Measurements from ENCODE around the gene CEMIP2.
A peak's percentile ranks its signal among the peaks of the same experiment; 100 is the strongest.
"Not testable (repeated sequence)": the region's sequence is repeated elsewhere in the genome, so short reads cannot be mapped to it uniquely, and the experiment has no call there.

Gene CEMIP2

GRCh38 chr9:71680189-71680980 is 87.9 kb downstream of the CEMIP2 start:
- no peak for DNase-seq (ENCODE audit: low spot score)

DNA sequence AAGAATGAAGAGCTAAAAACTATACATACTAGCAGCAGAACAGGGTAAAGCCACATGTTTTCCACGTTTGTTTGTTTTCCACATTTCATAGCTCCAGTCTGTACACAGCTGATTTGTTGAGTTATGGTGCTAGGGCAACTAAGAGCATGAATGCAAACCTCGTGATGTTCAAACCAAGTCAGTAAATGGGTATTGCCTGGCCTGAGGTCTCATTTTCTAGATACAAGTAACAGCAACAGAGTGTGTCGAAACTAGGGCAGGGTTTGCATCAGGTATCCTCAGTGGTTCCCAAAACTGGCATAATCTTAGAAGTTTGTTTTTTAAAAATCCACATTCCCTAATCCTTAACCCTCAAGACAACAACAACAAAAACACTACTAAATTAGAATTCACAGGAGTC is 89.3 kb downstream of the CEMIP2 start:
- no peak for DNase-seq (ENCODE audit: low spot score)

- no peak for DNase-seq (ENCODE audit: low spot score)
Measured at GRCh38 chr9:71677209-71677608, 91.1 kb downstream of the CEMIP2 start.

DNA sequence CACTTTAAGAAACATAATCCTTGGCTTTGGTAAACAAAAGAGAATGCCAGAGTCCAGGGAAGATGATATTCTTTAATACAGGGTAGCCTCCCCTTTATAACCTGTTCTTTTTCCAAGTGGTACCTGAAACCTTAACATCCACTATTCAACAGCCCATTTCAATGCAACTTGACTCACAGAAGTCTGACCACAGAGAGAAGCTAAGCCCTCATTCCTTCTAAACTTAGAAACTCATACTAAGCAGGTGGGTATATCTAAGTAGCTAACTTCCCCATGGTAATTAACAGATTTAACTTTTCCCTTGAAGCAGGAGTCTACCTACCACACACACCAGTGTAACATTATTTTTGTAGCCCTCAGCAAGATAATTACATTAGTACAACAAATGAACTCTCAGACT is 91.9 kb downstream of the CEMIP2 start:
- no peak for DNase-seq (ENCODE audit: low spot score)

DNA sequence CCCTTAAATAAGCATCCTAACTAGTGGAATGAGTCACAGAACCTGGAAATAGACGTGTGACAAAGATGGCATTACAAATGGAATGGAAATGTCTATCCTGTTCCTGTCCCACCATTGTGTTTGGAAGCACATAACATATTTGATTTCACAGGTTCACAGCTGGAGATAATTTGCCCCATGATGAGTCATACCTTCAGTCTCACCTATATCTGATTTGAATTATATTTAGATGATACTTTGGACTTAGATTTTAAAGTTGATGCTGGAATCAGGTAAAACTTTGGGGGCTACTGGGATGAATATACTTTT is 92.5 kb downstream of the CEMIP2 start:
- no peak for DNase-seq (ENCODE audit: low spot score)

GRCh38 chr9:71675105-71675856 is 93.0 kb downstream of the CEMIP2 start:
- DNase-seq (ENCODE audit: low spot score) = no peak

DNA sequence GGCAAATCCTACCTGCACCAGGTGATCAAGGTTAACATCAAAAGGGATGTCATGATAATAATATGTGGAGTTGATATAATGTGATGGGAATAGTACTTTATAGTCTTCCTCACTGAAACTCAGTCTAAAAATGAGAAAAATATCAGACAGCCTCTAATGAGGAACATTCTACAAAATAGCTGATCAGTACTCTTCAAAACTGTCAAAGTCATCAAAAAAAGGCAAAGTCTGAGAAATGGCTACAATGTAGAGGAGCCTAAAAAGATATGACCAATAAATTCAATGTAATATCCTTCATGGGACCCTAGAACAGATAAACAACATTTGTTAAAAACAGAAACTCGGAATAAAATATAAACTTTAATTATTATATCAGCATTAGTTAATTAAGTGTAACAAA is 95.7 kb downstream of the CEMIP2 start:
- DNase-seq (ENCODE audit: low spot score) = no peak

DNA sequence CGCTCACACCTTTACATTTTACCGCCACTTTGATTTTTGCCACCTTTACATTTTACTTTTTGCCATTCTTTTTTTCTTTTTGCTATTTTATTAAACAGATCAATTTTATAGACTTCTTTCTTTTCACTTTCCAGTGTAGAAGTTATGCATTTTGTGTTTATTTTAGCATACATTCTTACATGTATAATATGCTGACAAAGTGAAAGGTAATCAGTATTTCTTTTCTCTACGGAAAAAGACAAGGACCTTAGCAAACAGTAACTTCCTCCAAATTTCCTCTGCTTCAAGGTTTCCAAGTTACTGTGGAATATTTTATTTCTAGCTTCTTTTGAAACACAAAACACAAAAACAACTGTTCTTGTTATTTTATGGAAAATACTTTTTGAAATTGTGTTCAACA is 97.0 kb downstream of the CEMIP2 start:
- DNase-seq (ENCODE audit: low spot score) = no peak

DNA sequence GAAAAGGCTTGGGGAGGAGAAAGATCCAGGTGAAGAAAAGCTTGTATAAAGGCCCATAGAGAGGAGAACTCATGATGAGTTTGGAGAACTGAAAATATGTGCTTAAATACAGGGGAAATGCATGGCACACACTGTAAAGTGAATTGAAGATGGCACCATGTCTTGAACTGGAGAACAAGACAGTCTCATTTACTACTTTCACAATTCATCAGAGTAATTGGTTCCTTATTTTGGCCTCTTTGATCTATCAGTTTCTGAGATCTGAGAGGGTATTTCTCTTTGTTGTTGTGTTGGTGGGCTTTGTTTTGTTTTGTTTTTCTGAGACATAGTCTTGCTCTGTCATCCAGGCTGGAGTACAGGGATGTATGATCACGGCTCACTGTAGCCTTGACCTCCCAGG is 98.2 kb downstream of the CEMIP2 start:
- DNase-seq (ENCODE audit: low spot score) = no peak

GRCh38 chr9:71669284-71669995 is 98.9 kb downstream of the CEMIP2 start:
- DNase-seq (ENCODE audit: low spot score) = no peak

DNA sequence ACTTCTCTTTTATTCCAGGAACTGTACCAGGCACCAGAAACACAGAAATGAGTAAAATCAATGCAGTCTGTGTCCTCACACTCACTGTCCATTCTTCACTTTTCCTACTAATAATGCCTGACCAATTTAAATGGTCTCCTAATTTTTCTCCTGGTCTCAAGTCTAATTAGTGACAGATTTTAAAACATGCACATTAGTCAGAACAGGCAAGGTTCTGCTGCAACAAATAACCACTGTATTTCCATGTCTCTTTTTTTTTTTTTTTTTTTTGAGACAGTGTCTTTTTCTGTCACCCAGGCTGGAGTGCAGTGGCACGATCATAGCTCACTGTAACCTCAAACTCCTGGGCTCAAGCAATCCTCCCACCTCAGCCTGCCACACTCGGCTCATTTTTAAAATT is 99.6 kb downstream of the CEMIP2 start:
- DNase-seq (ENCODE audit: low spot score) = no peak

DNA sequence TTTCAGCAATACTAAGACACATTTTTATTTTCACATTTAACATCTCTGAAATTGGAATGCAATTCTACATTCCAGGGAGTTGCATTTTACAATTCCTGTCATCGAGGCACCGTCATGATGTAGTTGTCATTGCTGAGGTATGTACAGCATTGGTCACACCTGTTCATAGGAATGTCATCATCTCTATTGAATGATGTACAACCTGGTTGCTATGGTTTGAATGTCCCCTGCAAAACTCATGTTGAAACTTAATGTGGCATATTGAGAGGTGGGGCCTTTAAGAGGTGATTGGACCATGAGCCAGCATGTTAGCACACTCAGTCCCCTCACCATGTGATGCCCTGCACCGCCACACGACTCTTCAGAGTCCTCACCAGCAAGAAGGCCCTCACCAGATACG is 103.1 kb downstream of the CEMIP2 start:
- no peak for DNase-seq (ENCODE audit: low spot score)

DNA sequence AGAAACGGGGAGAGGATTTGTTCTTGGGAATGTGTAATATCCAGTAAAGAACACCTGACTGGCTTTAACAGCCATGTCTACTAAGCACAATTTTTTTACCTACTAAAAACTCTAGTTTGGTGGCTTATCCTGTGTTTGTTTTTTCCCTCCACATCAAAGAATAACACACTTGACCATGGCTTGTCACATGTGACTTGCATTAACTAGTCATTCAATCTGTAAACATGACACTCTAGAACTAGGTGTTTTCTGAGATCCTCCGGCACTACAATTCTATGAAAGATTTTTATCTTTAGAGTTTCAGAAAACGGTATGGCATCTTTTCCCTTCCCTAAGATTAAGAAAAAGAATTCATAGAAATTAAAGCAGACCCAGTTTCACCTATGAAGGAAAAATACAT is 103.7 kb downstream of the CEMIP2 start:
- DNase-seq (ENCODE audit: low spot score) = no peak

DNA sequence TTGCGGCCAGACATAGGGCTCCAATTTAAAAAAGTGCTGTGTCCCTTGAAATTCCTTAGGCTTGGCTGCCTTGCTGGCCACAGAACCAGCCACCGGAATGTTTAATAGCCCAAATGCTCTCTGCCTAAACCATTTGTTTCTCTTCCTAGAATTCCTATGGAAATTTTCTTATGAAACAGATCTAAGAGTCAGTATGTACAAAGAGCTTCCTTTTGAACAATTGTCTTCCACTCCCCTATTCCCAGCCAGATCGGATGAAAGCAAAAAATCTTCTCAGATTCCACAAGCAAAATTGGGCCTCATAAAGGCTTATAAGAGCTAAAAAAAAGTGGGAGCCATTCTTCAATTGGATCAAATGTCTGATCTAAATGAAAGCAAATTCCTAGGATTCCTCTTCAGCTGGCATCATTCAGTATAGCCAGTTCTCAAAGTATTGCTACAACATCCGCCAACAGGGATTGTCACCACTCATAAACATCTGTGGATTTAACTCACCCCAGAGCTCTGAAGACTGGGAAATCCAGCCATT is 104.3 kb downstream of the CEMIP2 start:
- DNase-seq (ENCODE audit: low spot score) = peak; percentile 15

DNA sequence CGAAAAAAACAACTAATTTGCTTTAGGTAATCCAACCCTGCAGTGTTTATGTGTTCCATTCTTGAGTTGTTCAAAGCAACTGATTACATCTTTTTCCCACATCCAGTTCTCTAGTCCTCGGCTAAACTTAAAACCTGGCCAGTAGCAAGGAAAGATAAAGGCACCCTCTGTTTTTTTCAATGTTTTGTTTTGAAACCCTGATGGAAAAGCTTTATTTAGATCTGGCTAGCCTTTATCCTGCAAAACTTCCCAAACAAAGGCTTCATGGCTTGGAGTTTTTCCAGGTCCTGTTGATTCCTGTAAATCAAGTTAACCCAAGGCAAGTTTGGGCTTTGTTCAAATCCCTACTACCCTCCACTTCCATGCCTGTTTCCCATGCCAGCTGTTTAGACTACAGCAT is 105.1 kb downstream of the CEMIP2 start:
- DNase-seq (ENCODE audit: low spot score) = peak; percentile 29

DNA sequence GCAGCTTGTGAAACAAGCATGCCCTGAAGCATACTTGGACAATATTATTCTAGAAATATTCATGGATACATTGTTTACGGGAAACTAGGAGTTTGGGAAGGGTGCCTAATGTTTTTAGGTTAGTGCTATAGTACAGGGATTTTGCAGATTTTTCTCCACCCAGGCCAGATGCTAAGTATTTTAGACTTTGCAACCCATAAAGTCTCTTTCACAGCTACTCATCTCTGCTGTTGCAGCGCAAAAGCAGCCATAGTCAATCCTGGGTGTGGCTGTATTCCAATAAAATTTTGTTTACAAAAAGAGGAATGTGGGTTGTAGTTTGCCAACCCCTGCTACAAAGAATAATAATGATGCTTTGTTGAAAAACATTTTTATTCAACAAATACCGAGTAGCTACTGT is 106.2 kb downstream of the CEMIP2 start:
- DNase-seq (ENCODE audit: low spot score) = no peak

- not testable (repeated sequence) for DNase-seq (ENCODE audit: low spot score)
Measured at GRCh38 chr9:71657276-71657675, 111.0 kb downstream of the CEMIP2 start.

GRCh38 chr9:71656496-71656895 is 111.8 kb downstream of the CEMIP2 start:
- DNase-seq (ENCODE audit: low spot score) = no peak

DNA sequence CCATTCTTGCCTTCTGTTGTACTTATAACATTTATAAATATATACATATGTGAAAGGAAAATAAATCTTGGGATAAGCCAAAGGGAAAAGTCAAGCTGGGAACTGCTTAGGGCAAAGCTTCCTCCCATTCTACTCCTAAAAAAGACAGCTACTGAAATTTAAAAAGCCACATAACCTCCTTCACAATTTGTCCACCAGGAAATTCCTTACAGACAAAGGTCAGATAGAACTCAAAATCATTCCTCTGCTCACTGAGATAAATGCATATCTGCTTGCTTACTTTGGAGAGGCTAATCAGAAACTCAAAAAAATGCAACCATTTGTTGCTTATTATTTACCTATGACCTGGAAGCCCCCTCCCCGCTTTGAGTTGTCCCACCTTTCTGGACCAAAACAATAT is 112.5 kb downstream of the CEMIP2 start:
- DNase-seq (ENCODE audit: low spot score) = no peak

DNA sequence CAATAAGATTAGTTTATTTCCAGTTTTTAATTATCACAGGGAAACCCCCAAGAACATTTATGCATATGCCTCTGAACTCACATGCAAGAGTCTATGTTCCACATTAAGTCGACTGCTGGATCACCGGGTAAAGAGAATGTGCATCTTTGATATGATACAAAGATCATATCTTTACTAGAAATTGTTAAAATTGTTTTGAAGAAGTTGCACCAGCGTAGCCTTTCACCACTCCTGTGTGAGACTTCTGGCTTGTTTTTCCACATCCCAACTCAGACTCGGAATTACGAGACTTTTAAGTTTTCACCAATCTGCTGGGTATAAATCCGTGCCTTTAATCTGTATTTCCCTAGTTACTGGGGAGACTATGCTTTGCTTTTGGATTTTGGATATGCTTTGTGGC is 113.2 kb downstream of the CEMIP2 start:
- no peak for DNase-seq (ENCODE audit: low spot score)

- no peak for DNase-seq (ENCODE audit: low spot score)
Measured at GRCh38 chr9:71652480-71652879, 115.8 kb downstream of the CEMIP2 start.

GRCh38 chr9:71648453-71648852 is 119.9 kb downstream of the CEMIP2 start:
- no peak for DNase-seq (ENCODE audit: low spot score)

GRCh38 chr9:71647094-71647591 is 121.2 kb downstream of the CEMIP2 start:
- DNase-seq (ENCODE audit: low spot score) = peak; percentile 20
